Caco-2 (cell line): Measurements from ENCODE around the gene SLC27A2. TPM values are rescaled to one million over a fixed set of nuclear protein-coding genes. Genes with fewer than 3 reads are reported as not detected.
A peak's percentile ranks its signal among the peaks of the same experiment; 100 is the strongest.

Experiments used
- BruUV-seq: library from RNA; stranded (reverse); fragments of 400-500 nt; replicated peaks from 2 replicates; lab custom pipeline; 2021; lab: Mats Ljungman, UMichigan
- CTCF ChIA-PET: fragments of 300-600 bp; sonication (Branson Sonifier 250); formaldehyde crosslinking; loops from one replicate; lab custom pipeline; 2022; ENCODE audit warnings: antibody characterized with exemption; lab: Charles Lee
- POLR2A ChIA-PET: fragments of 300-600 bp; sonication (Branson Sonifier 250); formaldehyde crosslinking; loops from one replicate; lab custom pipeline; 2022; ENCODE audit warnings: antibody characterized with exemption; lab: Charles Lee
- DNase-seq, 2 experiments: peaks; one replicate each; pipeline versions ENCODE4 v3.0.0 to v3.0.0-alpha.2; 2020 to 2022
- H3K27me3 ChIP-seq: replicated peaks from 2 replicates; pipeline ENCODE4 v1.6.0; 2011; ENCODE audit warnings: low read length; ENCODE audit not compliant: control insufficient read depth, insufficient read depth
- H3K36me3 ChIP-seq: 2 replicates; pipeline ENCODE4 v1.5.1; 2011; ENCODE audit warnings: low read length; ENCODE audit not compliant: control insufficient read depth, insufficient read depth
- H3K4me1 ChIP-seq: fragments of 250-450 bp; sonication (Bioruptor Pico); 2 replicates; pipeline ENCODE4 v1.5.1; 2020; ENCODE audit warnings: mild to moderate bottlenecking
- H3K4me3 ChIP-seq: 2 replicates; pipeline ENCODE4 v1.5.1; 2011; ENCODE audit warnings: low read depth, mild to moderate bottlenecking, control low read depth, low read length
- H3K9me3 ChIP-seq: fragments of 250-450 bp; sonication (Bioruptor Pico); 2 replicates; pipeline ENCODE4 v1.5.1; 2020; ENCODE audit warnings: mild to moderate bottlenecking, moderate library complexity
- H3K27ac Mint-ChIP-seq: one replicate; pipeline ENCODE4 v1.8.0; 2022; ENCODE audit warnings: mixed read lengths; ENCODE audit not compliant: unreplicated experiment
- H3K27me3 Mint-ChIP-seq: one replicate; pipeline ENCODE4 v1.8.0; 2022; ENCODE audit warnings: mixed read lengths; ENCODE audit not compliant: insufficient read depth, unreplicated experiment
- H3K36me3 Mint-ChIP-seq: one replicate; pipeline ENCODE4 v1.8.0; 2022; ENCODE audit warnings: mild to moderate bottlenecking, mixed read lengths; ENCODE audit not compliant: insufficient read depth, unreplicated experiment
- H3K4me1 Mint-ChIP-seq: one replicate; pipeline ENCODE4 v1.8.0; 2022; ENCODE audit warnings: low read depth, mixed read lengths; ENCODE audit not compliant: unreplicated experiment
- H3K4me3 Mint-ChIP-seq: one replicate; pipeline ENCODE4 v1.8.0; 2022; ENCODE audit warnings: mild to moderate bottlenecking, moderate library complexity, mixed read lengths; ENCODE audit not compliant: unreplicated experiment
- H3K9me3 Mint-ChIP-seq: one replicate; pipeline ENCODE4 v1.8.0; 2022; ENCODE audit warnings: mixed read lengths; ENCODE audit not compliant: unreplicated experiment
- intact Hi-C: fragments of 100-400 bp; cut with micrococcal nuclease; formaldehyde crosslinking; loops from one replicate; pipeline ENCODE4 v1.10.0; 2022; ENCODE audit not compliant: unreplicated experiment
- total RNA-seq: library from RNA; stranded (reverse); gene quantifications from 2 replicates; pipeline ENCODE4 v1.2.3, GENCODE V29; 2022
- TF ChIP-seq, protein P1 (sequence below), 2 experiments: fragments of 200-600 bp in 1 of 2; IDR thresholded peaks; 1 replicate in 1 of 2; 2 replicates in 1 of 2; pipeline versions ENCODE4 v1.5.1 to v1.8.0; 2011 to 2022; ENCODE audit warnings: antibody characterized with exemption in 1 of 2, control low read depth in 1 of 2, inconsistent platforms in 1 of 2, low read depth in 1 of 2, low read length in 1 of 2, mild to moderate bottlenecking in 1 of 2, moderate library complexity in 1 of 2; ENCODE audit not compliant: insufficient read depth in 1 of 2, severe bottlenecking in 1 of 2, unreplicated experiment in 1 of 2

Gene SLC27A2
- total RNA-seq, 1 experiment from 2014 or later: 31.2 TPM

DNA sequence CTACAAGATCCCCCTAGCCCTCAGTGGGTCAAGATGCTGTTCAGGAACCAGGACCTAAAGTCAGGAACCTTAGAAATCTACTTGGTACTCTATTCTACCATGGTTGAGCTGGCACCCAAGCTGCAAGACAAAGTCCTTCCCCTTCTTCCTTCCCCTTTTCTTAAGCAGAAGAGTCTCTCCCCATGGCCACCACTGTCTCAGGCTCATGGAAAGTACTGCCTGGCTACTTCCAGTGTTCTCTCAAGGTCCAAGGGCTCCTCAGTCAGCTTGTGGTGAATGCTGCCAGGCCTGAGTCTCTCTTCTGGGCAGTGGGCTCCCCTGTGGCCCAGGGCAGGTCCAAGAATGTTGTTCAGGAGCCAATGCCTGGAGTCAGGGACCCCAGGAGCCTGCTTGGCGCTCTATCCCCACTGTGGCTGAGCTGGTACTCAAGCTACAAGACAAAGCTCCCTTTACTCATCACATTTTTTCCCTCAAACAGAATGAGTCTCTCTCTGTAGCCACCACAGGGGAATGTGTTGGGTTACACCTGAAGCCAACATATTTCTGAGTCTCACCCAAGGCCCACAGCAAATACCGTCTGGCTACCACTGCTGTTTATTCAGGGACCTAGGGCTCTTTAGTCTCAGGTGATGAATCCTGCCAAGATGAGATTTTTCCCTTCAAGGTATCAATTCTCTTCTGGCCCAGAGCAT lies 18.1 kb upstream of the SLC27A2 start:
- Histone ChIP-seq H3K36me3 (no peaks in the 10 kb centered on the region), H3K9me3 (peaks cover 26% of the 10 kb centered on the region), H3K4me3 (no peak overlapping the region), H3K27me3 (no peaks in the 10 kb centered on the region), H3K4me1 (peaks cover 49% of the 10 kb centered on the region)
- ChIA-PET CTCF (no interaction called here), POLR2A (no interaction called here)
- no peak overlapping the region for H3K4me3 Mint-ChIP-seq
- BruUV-seq: no TSS peak
- TF ChIP-seq, protein P1, sequence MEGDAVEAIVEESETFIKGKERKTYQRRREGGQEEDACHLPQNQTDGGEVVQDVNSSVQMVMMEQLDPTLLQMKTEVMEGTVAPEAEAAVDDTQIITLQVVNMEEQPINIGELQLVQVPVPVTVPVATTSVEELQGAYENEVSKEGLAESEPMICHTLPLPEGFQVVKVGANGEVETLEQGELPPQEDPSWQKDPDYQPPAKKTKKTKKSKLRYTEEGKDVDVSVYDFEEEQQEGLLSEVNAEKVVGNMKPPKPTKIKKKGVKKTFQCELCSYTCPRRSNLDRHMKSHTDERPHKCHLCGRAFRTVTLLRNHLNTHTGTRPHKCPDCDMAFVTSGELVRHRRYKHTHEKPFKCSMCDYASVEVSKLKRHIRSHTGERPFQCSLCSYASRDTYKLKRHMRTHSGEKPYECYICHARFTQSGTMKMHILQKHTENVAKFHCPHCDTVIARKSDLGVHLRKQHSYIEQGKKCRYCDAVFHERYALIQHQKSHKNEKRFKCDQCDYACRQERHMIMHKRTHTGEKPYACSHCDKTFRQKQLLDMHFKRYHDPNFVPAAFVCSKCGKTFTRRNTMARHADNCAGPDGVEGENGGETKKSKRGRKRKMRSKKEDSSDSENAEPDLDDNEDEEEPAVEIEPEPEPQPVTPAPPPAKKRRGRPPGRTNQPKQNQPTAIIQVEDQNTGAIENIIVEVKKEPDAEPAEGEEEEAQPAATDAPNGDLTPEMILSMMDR (IDR thresholded peaks at IDR 0.05; ENCODE audit: insufficient read depth in 1 of 2, low read depth in 1 of 2, low read length in 1 of 2, severe bottlenecking in 1 of 2, unreplicated experiment in 1 of 2): no peak
- no peaks in the 10 kb centered on the region for H3K27me3 Mint-ChIP-seq
- no peak for DNase-seq
- H3K27ac Mint-ChIP-seq: peak overlapping the region; percentile 46
- peaks cover 12% of the 10 kb centered on the region for H3K36me3 Mint-ChIP-seq
- H3K9me3 Mint-ChIP-seq: peaks cover 72% of the 10 kb centered on the region
- intact Hi-C loops: no loop called here
- peaks cover 45% of the 10 kb centered on the region for H3K4me1 Mint-ChIP-seq

DNA sequence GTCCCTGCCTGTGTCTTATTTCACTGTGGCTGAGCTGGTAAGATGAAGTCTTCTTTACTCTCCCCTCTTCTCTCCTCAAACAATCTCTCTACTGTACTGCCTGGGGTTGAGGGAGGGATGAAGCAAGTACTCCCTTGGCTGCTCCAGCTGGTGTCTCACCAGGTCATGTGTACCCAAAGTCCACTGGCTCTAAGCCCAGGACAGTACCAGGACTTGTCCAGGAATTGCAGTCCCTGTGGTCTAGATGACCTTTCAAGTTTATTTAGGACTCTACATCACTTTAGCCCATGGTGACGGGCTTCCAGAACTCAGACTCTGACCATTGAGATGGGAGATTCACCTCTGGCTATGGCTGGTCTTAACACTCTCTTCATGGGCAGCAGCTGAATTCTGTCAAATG lies 17.5 kb upstream of the SLC27A2 start:
- Histone ChIP-seq H3K9me3 (peaks cover 26% of the 10 kb centered on the region), H3K27me3 (no peaks in the 10 kb centered on the region), H3K4me1 (peaks cover 52% of the 10 kb centered on the region), H3K36me3 (no peaks in the 10 kb centered on the region), H3K4me3 (no peak overlapping the region)
- no peak for DNase-seq
- CTCF ChIA-PET: no interaction called here
- BruUV-seq: no TSS peak
- H3K36me3 Mint-ChIP-seq: peaks cover 12% of the 10 kb centered on the region
- POLR2A ChIA-PET: no interaction called here
- intact Hi-C loops: no loop called here
- peaks cover 71% of the 10 kb centered on the region for H3K9me3 Mint-ChIP-seq
- H3K27ac Mint-ChIP-seq: peak overlapping the region; percentile 46
- peaks cover 45% of the 10 kb centered on the region for H3K4me1 Mint-ChIP-seq
- H3K27me3 Mint-ChIP-seq: no peaks in the 10 kb centered on the region
- TF ChIP-seq, protein P1 (IDR thresholded peaks at IDR 0.05; ENCODE audit: insufficient read depth in 1 of 2, low read depth in 1 of 2, low read length in 1 of 2, severe bottlenecking in 1 of 2, unreplicated experiment in 1 of 2): no peak
- H3K4me3 Mint-ChIP-seq: no peak overlapping the region

DNA sequence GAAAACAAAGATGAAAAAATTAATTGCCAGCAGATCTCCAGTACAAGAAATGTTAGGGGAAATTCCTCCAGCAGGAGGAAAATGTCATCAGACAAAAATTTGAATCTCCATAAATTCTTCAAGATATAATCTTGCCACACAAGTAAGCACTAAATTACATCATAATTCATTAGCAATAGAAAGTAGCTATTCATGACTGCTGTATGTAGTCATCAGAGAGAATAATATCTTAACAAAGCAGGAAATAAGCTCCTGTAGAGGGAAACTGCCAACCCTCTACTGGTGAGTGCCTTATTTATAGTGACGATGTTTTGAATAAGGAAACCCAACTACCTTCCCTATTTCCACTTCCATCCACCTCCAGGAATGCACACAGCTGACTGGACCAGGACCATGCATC lies 15.8 kb upstream of the SLC27A2 start:
- intact Hi-C loops: no loop called here
- TF ChIP-seq, protein P1 (IDR thresholded peaks at IDR 0.05; ENCODE audit: insufficient read depth in 1 of 2, low read depth in 1 of 2, low read length in 1 of 2, severe bottlenecking in 1 of 2, unreplicated experiment in 1 of 2): no peak
- peaks cover 23% of the 10 kb centered on the region for H3K9me3 ChIP-seq
- no peak for DNase-seq
- peak overlapping the region; percentile 11 for H3K27ac Mint-ChIP-seq
- peaks cover 52% of the 10 kb centered on the region for H3K4me1 ChIP-seq
- H3K4me1 Mint-ChIP-seq: peaks cover 45% of the 10 kb centered on the region
- no peak overlapping the region for H3K4me3 Mint-ChIP-seq
- no TSS peak for BruUV-seq
- H3K4me3 ChIP-seq: no peak overlapping the region
- POLR2A ChIA-PET: no interaction called here
- CTCF ChIA-PET: no interaction called here
- peaks cover 71% of the 10 kb centered on the region for H3K9me3 Mint-ChIP-seq
- H3K27me3 ChIP-seq: no peaks in the 10 kb centered on the region
- no peaks in the 10 kb centered on the region for H3K27me3 Mint-ChIP-seq
- no peaks in the 10 kb centered on the region for H3K36me3 ChIP-seq
- H3K36me3 Mint-ChIP-seq: peaks cover 12% of the 10 kb centered on the region
